Sigmoid colon (tissue), 7 donors: ENCODE data around the gene KRT81. TPM values are rescaled to one million over a fixed set of nuclear protein-coding genes. Genes with fewer than 3 reads are reported as not detected.
A peak's percentile ranks its signal among the peaks of the same experiment; 100 is the strongest.

Source experiments
- DNase-seq: peaks from one replicate; pipeline ENCODE4 v3.0.0-alpha.2; 2019
- H3K27ac ChIP-seq, 4 donors: fragments of 200-600 bp; sonication (generic); one replicate each; pipeline ENCODE4 v1.5.1; 2016 to 2019; ENCODE audit warnings: mild to moderate bottlenecking in 1 of 4
- H3K27me3 ChIP-seq, 3 donors: fragments of 200-600 bp; sonication (generic); one replicate each; pipeline ENCODE4 v1.5.1; 2019; ENCODE audit warnings: mild to moderate bottlenecking in 1 of 3
- H3K36me3 ChIP-seq, 4 donors: fragments of 200-600 bp; sonication (generic); one replicate each; pipeline ENCODE4 v1.5.1; 2016 to 2019
- H3K4me1 ChIP-seq, 4 donors: fragments of 200-600 bp; sonication (generic); one replicate each; pipeline ENCODE4 v1.5.1; 2017 to 2019
- H3K4me3 ChIP-seq, 4 donors: fragments of 200-600 bp; sonication (generic); one replicate each; pipeline ENCODE4 v1.5.1; 2017 to 2019; ENCODE audit warnings: mild to moderate bottlenecking in 2 of 4, moderate library complexity in 1 of 4
- H3K9me3 ChIP-seq, 4 donors: fragments of 200-600 bp in 3 of 4; sonication (generic) in 3 of 4; one replicate each; pipeline versions ENCODE4 v1.5.1 to v1.6.1; 2013 to 2019
- CTCF ChIP-seq, 4 experiments: fragments of 450-650 bp in 3 of 4; fragments of 200-600 bp in 1 of 4; IDR thresholded peaks; one replicate each; pipeline ENCODE4 v1.5.1; 2016 to 2019; ENCODE audit warnings: antibody characterized with exemption in 4 of 4, mild to moderate bottlenecking in 3 of 4, moderate library complexity in 2 of 4
- EP300 ChIP-seq, 4 donors: sonication (generic); formaldehyde crosslinking; IDR thresholded peaks; one replicate each; pipeline ENCODE4 v1.6.1; 2017; ENCODE audit warnings: antibody characterized with exemption in 4 of 4
- POLR2A ChIP-seq, 2 donors: fragments of 450-650 bp; IDR thresholded peaks; one replicate each; pipeline ENCODE4 v1.6.1; 2016; ENCODE audit warnings: antibody characterized with exemption in 2 of 2, mild to moderate bottlenecking in 2 of 2, moderate library complexity in 2 of 2
- POLR2AphosphoS5 ChIP-seq, 4 donors: sonication (generic); formaldehyde crosslinking; IDR thresholded peaks; one replicate each; pipeline ENCODE4 v1.6.1; 2017; ENCODE audit warnings: antibody characterized with exemption in 4 of 4
- WGBS, 2 donors: extraction: QIAGEN DNeasy Blood & Tissue Kit; methylation state at CpG; one replicate each; pipeline ENCODE4 v1.1.7; 2013; 5-methylcytosine and 5-hydroxymethylcytosine counted together
- intact Hi-C: fragments of 100-400 bp; cut with DNase I; formaldehyde crosslinking; loops from one replicate; pipeline ENCODE4 v1.15.1; 2023
- polyA plus RNA-seq, 3 donors: library from polyadenylated mRNA; stranded (reverse); fragments of 200-250 nt; gene quantifications; one replicate each; pipeline ENCODE4 v1.2.3, GENCODE V29; 2013
- total RNA-seq, 4 donors: library from RNA; depleted of rRNA; stranded (reverse); fragments of >200 nt; gene quantifications; one replicate each; pipeline ENCODE4 v1.1.0, GENCODE V29; 2016
- donor health status: healthy with polysubstance abuse.
- donor health status: Bipolar disorder and iron deficiency.
- donor health status: healthy.

KRT81 gene
- total and polyA plus RNA-seq, 7 donors, result 0.14 to 0.17 TPM; not detected in 5

- intact Hi-C loops, result no loop called here
These were observed 19.4 kb upstream of the KRT81 start for GRCh38 chr12:52310622-52311284.

DNA sequence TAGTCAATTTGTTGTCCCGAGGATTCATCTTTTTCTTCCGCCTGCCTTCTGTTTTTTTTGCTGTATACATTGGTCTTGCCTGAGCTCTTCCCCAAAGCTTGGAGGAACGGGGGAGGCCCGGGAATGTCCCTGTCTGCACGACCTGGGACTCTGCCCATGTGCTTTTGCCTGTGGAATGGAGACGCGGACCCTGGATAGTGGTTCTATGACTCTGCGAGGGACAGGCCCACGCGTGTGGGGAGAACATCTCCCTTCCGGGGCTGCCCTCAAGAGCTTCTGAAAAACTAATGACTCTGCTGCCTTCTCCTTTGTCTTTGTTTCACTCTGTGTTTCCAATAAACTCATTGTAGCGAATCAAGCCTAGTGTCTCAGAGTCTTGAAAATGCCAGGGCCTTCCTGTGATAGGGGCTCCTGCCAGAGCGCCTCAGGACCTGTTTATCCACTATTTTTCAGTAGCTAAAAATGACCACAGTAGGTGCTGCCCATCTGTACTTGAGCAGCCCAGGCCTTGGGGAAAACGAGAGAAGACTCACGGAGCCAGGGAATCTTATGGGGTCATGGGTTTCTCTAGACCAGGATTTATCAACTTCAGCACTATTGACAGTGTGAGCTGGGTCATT is 17.6 kb upstream of the KRT81 start:
- no peak for TF ChIP-seq POLR2AphosphoS5 (IDR thresholded peaks at IDR 0.05)
- TF ChIP-seq CTCF (IDR thresholded peaks at IDR 0.05), result no peak
- TF ChIP-seq EP300 (IDR thresholded peaks at IDR 0.05), result no peak
- TF ChIP-seq POLR2A (IDR thresholded peaks at IDR 0.05), result no peak
- WGBS, 2 donors, result 52 to 56% methylated on average over 15 of the region's 15 CpGs
- Histone ChIP-seq H3K4me1 (peaks cover 0 to 35% (median 24%) of the 10 kb centered on the region in 4 donors), H3K27me3 (no peaks in the 10 kb centered on the region), H3K4me3 (peak overlapping the region; percentile 34 to 57 (median 52)), H3K27ac (peak overlapping the region in 3 of 4 donors; percentile 62 to 80 (median 63)), H3K36me3 (no peaks in the 10 kb centered on the region), H3K9me3 (no peaks in the 10 kb centered on the region)
- no peak for DNase-seq
- intact Hi-C loops, result no loop called here

More at GRCh38 chr12:52310622-52311284, 19.4 kb upstream of the KRT81 start:
- Histone ChIP-seq H3K36me3 (no peaks in the 10 kb centered on the region), H3K9me3 (no peaks in the 10 kb centered on the region), H3K27me3 (peaks cover 0 to 3% (median 0%) of the 10 kb centered on the region in 3 donors), H3K4me1 (peaks cover 0 to 35% (median 24%) of the 10 kb centered on the region in 4 donors), H3K27ac (peak overlapping the region in 1 of 4 donors; percentile 52), H3K4me3 (no peak overlapping the region)
- TF ChIP-seq EP300 (IDR thresholded peaks at IDR 0.05), result no peak
- TF ChIP-seq CTCF (IDR thresholded peaks at IDR 0.05), result no peak
- TF ChIP-seq POLR2A (IDR thresholded peaks at IDR 0.05), result no peak
- no peak for DNase-seq
- WGBS, 2 donors, result 75 to 78% methylated on average over 5 of the region's 5 CpGs

DNA sequence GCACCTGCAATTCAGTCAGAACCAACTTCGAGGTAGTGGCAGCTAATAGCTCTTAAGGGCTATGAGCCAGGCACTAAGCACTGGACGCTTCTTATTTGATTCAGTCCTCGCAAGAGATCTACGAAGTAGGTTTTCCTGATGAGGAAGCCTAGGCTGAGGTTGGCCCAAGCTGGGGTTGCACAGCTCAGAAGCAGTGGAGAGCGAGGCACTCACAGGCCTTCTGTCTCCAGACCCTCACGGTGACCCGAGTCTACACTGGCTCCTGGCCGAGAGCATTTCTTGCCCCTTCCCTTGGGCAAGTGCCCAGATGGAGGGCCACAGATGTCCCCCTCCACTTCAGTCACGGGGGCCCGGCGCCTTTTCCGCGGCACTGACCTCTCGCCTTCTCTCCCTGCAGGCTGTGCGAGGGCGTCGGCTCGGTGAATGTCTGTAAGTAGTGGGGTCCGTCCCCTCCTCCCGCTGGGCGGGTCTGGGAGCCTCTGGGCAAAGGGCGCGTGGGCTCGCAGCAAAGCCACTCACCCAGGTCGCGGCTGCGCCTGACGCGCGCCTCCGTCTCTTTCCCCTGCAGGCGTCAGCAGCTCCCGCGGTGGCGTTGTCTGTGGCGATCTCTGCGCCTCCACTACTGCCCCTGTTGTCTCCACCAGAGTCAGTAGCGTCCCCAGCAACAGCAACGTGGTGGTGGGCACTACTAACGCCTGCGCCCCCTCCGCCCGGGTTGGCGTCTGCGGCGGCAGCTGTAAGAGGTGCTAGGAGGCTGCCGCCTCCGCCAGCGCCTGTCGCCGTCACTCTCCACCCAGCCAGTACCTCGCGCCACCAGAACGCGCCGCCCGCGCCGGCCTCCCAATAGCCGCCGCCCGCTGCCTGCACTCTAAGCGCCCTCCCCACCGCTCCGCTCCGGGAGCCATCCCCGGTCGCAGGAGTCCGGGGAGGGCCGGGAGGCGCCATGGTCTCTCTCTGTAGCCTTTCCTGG is 16.8 kb upstream of the KRT81 start:
- Histone ChIP-seq H3K27ac (peak overlapping the region in 3 of 4 donors; percentile 62 to 80 (median 63)), H3K4me3 (peak overlapping the region; percentile 34 to 57 (median 52)), H3K27me3 (no peaks in the 10 kb centered on the region), H3K36me3 (no peaks in the 10 kb centered on the region), H3K4me1 (peaks cover 0 to 35% (median 24%) of the 10 kb centered on the region in 4 donors), H3K9me3 (no peaks in the 10 kb centered on the region)
- WGBS, 2 donors, result 4 to 9% methylated on average over 71 of the region's 71 CpGs
- TF ChIP-seq POLR2A (IDR thresholded peaks at IDR 0.05), result peak in 1 of 2 donors; percentile 16
- peak in 3 of 4 donors; percentile 36 to 61 (median 46) for TF ChIP-seq POLR2AphosphoS5 (IDR thresholded peaks at IDR 0.05)
- no peak for TF ChIP-seq EP300 (IDR thresholded peaks at IDR 0.05)
- peak in 2 of 4 experiments; percentile 20 to 34 for TF ChIP-seq CTCF (IDR thresholded peaks at IDR 0.05)
- DNase-seq, result peak; percentile 60
- intact Hi-C loops, result no loop called here

DNA sequence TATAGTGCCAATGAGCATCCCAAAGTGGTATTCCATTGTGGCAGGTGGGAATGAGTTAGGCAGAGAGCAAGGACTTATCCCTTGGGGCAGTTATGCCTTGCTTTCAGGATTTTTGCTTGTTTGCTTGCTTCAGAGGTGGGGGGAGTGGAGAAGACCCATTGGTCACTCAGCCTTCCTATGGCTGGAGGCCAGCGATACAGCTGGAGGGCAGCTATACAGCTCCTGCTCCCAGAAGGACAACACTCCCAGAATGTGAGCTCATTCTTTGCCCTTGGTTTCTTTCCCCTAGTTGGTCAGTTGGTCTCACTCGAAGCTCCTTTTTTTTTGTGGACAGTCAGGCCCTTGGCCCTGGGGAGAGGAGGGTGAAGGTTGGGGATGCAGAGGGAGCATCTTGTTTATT is 15.4 kb upstream of the KRT81 start:
- H3K4me1 ChIP-seq, result peaks cover 0 to 33% (median 23%) of the 10 kb centered on the region in 4 donors
- peak; percentile 39 for DNase-seq
- intact Hi-C loops, result no loop called here
- no peak overlapping the region for H3K27ac ChIP-seq
- no peak for TF ChIP-seq EP300 (IDR thresholded peaks at IDR 0.05)
- TF ChIP-seq POLR2A (IDR thresholded peaks at IDR 0.05), result no peak
- no peak for TF ChIP-seq CTCF (IDR thresholded peaks at IDR 0.05)
- TF ChIP-seq POLR2AphosphoS5 (IDR thresholded peaks at IDR 0.05), result no peak
- H3K9me3 ChIP-seq, result no peaks in the 10 kb centered on the region
- H3K36me3 ChIP-seq, result no peaks in the 10 kb centered on the region
- H3K4me3 ChIP-seq, result no peak overlapping the region
- no peaks in the 10 kb centered on the region for H3K27me3 ChIP-seq
- 80 to 90% methylated on average over 2 of the region's 2 CpGs for WGBS, 2 donors
